OCI-LY3 (cell line): ENCODE data around the gene TMEM132C.

Experiments used
- CTCF ChIP-seq: fragments of 200-600, 300-600 bp; sonication (generic); IDR thresholded peaks from 2 replicates; pipeline ENCODE4 v1.5.1; 2014; ENCODE audit warnings: antibody characterized with exemption, low read length, low read depth
- EZH2phosphoT487 ChIP-seq: fragments of 200-600 bp; shearing (Covaris generic); IDR thresholded peaks from 2 replicates; pipeline ENCODE4 v1.6.1; 2018; ENCODE audit warnings: antibody characterized with exemption, mixed run types, low read depth

GRCh38 chr12:128727461-128727860 lies 460.5 kb downstream of the TMEM132C start:
- no peak for TF ChIP-seq CTCF
- no peak for TF ChIP-seq EZH2phosphoT487
